ENCODE results near the gene VCL.

The VCL gene

GRCh38 chr10:74021248-74022055 is 23.5 kb downstream of the VCL start:
- no peak overlapping the region for H3K4me3 ChIP-seq (ENCODE audit: low read depth, low read length)
- no peak for DNase-seq (ENCODE audit: low read depth)
- TF ChIP-seq, protein P1, sequence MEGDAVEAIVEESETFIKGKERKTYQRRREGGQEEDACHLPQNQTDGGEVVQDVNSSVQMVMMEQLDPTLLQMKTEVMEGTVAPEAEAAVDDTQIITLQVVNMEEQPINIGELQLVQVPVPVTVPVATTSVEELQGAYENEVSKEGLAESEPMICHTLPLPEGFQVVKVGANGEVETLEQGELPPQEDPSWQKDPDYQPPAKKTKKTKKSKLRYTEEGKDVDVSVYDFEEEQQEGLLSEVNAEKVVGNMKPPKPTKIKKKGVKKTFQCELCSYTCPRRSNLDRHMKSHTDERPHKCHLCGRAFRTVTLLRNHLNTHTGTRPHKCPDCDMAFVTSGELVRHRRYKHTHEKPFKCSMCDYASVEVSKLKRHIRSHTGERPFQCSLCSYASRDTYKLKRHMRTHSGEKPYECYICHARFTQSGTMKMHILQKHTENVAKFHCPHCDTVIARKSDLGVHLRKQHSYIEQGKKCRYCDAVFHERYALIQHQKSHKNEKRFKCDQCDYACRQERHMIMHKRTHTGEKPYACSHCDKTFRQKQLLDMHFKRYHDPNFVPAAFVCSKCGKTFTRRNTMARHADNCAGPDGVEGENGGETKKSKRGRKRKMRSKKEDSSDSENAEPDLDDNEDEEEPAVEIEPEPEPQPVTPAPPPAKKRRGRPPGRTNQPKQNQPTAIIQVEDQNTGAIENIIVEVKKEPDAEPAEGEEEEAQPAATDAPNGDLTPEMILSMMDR (IDR thresholded peaks at IDR 0.05; ENCODE audit: control insufficient read depth, extremely low read depth, insufficient read depth): no peak

DNA sequence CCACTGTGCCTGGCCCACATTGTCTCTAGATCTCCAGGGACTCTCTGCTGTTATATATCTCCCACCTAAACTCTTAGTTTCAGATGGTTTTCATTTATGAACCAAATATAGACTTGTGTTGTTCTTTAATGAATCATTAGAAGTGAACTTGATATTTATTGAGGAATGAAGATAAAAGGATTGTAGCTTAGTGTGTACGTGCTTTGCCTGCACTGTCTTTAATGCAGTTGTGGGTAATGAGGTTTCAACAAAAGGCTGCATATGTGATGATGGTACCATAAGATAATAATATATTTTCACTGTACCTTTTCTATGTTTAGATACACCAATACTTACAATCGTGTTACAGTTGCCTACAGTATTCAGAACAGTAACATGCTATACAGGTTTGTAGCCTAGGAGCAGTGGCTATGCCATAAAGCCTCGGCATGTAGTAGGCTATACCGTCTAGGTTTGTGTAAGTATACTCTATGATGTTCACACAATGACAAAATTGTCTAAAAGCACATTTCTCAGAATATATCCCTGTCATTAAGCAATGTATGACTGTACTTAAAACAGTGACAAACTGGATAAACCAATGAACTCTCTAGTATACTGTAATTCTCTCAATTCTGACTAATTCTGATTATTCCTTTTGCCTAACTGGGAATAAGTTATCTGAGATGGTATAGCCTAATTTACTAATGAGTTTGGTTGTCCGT is 25.2 kb downstream of the VCL start:
- DNase-seq (ENCODE audit: low read depth): no peak
- TF ChIP-seq, protein P1 (IDR thresholded peaks at IDR 0.05; ENCODE audit: control insufficient read depth, extremely low read depth, insufficient read depth): no peak
- H3K4me3 ChIP-seq (ENCODE audit: low read depth, low read length): no peak overlapping the region

- TF ChIP-seq, protein P1 (IDR thresholded peaks at IDR 0.05; ENCODE audit: control insufficient read depth, extremely low read depth, insufficient read depth): no peak
- peak; percentile 40 for DNase-seq (ENCODE audit: low read depth)
- no peak overlapping the region for H3K4me3 ChIP-seq (ENCODE audit: low read depth, low read length)
Measured at GRCh38 chr10:74024600-74024999, 26.7 kb downstream of the VCL start.

- TF ChIP-seq, protein P1 (IDR thresholded peaks at IDR 0.05; ENCODE audit: control insufficient read depth, extremely low read depth, insufficient read depth): no peak
- DNase-seq (ENCODE audit: low read depth): no peak
- no peak overlapping the region for H3K4me3 ChIP-seq (ENCODE audit: low read depth, low read length)
Measured at GRCh38 chr10:74025380-74025978, 27.6 kb downstream of the VCL start.

DNA sequence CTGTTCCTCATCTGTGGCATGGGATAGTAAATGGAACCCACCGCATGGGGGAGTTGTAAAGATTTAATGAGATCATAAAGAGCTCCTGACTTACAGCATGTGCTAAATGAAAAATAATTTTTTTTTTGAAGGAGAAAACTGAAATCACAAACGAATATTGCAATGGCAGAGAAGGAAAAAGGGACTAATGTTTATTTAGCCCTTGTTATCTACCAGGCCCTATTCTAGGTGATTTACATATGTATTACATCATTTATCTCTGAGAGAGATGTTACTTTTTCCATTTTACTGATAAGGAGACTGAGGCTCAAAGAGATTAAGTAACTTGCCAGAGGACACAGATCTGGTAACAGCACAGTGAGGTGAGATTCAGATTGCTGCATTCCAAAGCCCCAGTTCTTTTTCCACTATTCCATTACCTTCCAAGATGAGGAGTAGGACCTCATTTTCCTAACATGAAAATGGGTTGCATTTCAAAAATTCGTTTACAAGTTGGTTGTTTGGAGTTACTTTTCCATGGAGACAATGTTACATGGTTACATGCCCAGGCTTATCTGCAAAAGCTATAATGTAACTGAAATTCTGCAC is 28.6 kb downstream of the VCL start:
- TF ChIP-seq, protein P1 (IDR thresholded peaks at IDR 0.05; ENCODE audit: control insufficient read depth, extremely low read depth, insufficient read depth): 0 out of 2 replicates have a peak, but pooled peaks have one; percentile 3
- DNase-seq (ENCODE audit: low read depth): no peak
- H3K4me3 ChIP-seq (ENCODE audit: low read depth, low read length): no peak overlapping the region

- TF ChIP-seq, protein P1 (IDR thresholded peaks at IDR 0.05; ENCODE audit: control insufficient read depth, extremely low read depth, insufficient read depth): no peak
- H3K4me3 ChIP-seq (ENCODE audit: low read depth, low read length): no peak overlapping the region
- no peak for DNase-seq (ENCODE audit: low read depth)
Measured at GRCh38 chr10:74027702-74028101, 29.8 kb downstream of the VCL start.
